Measurements from ENCODE around the gene TMEM87A.

Gene TMEM87A

DNA sequence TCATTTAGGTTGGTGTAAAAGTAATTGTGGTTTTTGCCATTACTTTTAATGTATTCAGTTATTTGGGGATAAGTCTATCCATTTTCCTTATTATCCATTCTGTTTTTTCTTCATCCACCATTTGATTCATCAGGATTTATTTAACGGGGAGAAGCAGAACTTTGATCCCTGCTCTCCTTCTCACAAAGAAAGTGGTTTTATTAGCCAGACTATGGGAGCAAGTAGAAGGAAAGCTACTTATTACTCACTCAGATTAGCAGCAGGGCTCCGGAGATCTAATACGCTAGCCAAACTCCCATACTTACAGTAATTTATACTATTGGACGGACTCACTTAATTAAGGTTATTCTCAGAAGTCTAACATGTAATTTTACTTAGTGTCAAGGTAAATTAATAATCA lies 14.7 kb upstream of the TMEM87A start:
- H3K4me1 ChIP-seq (ENCODE audit: control insufficient read depth, insufficient read depth, low read length, poor library complexity, severe bottlenecking), result no peaks in the 10 kb centered on the region
- H3K4me3 ChIP-seq (ENCODE audit: insufficient read depth, low read depth, low read length, poor library complexity, severe bottlenecking), result no peak overlapping the region
- no peak for DNase-seq
- H3K36me3 ChIP-seq (ENCODE audit: control insufficient read depth, insufficient read depth, low read length), result peaks cover 25% of the 10 kb centered on the region
- H3K9me3 ChIP-seq (ENCODE audit: control insufficient read depth, low read length), result no peaks in the 10 kb centered on the region
- H3K27ac ChIP-seq (ENCODE audit: insufficient read depth, low read length, poor library complexity, severe bottlenecking), result no peak overlapping the region
- H3K27me3 ChIP-seq (replicated peaks; ENCODE audit: control insufficient read depth, insufficient read depth, low read length, poor library complexity, severe bottlenecking), result no peaks in the 10 kb centered on the region

DNA sequence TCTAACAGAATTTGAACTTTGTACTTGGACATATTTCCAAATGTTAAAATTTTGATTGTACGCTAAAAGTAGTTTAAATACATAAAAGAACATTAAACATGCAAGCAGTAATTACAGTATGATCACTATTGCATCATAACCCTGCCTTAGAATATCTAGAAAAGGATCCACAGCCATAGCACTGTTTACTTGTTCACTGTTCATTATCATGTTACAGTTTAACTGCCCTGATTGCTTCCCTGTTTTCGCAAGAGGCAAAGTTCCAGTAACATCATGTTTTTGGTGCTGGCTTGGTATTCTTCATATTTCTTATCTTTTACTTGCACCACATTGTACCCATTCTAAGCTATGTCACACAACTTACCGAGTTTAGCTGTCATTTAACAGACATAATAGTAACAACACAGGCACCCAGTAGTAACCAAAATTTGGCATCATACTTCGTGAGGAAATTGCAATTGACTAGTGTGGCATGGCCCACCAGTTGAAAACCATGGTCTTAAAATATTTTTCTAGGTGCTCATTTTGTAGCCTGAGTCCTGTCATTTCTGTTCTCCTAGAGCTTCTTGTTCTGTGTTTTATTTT lies 13.3 kb upstream of the TMEM87A start:
- no peak for DNase-seq
- Histone ChIP-seq H3K9me3 (ENCODE audit: control insufficient read depth, low read length) (no peaks in the 10 kb centered on the region), H3K4me1 (ENCODE audit: control insufficient read depth, insufficient read depth, low read length, poor library complexity, severe bottlenecking) (no peaks in the 10 kb centered on the region), H3K36me3 (ENCODE audit: control insufficient read depth, insufficient read depth, low read length) (peaks cover 19% of the 10 kb centered on the region), H3K27ac (ENCODE audit: insufficient read depth, low read length, poor library complexity, severe bottlenecking) (no peak overlapping the region), H3K4me3 (ENCODE audit: insufficient read depth, low read depth, low read length, poor library complexity, severe bottlenecking) (no peak overlapping the region), H3K27me3 (replicated peaks; ENCODE audit: control insufficient read depth, insufficient read depth, low read length, poor library complexity, severe bottlenecking) (no peaks in the 10 kb centered on the region)

DNA sequence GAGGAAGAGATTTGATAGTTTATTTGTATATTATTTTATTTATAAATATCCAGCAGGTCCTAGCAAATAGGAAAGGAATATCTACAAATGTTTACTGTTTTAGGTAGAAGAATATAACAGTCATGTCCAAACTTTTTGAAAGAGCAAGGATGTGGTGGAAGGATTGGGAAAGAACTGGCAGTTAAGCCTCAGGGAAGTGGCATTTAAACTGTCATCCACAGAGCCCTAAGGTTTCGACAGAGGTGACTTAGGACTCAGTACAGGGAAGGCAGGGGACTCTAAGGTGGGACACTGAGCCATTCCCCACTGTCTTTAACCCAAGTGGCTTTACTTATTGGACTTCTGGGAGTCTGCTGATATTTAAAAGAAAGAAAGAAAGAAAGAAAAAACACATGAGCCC lies 11.8 kb upstream of the TMEM87A start:
- Histone ChIP-seq H3K27me3 (replicated peaks; ENCODE audit: control insufficient read depth, insufficient read depth, low read length, poor library complexity, severe bottlenecking) (no peaks in the 10 kb centered on the region), H3K4me1 (ENCODE audit: control insufficient read depth, insufficient read depth, low read length, poor library complexity, severe bottlenecking) (no peaks in the 10 kb centered on the region), H3K36me3 (ENCODE audit: control insufficient read depth, insufficient read depth, low read length) (peaks cover 30% of the 10 kb centered on the region), H3K9me3 (ENCODE audit: control insufficient read depth, low read length) (no peaks in the 10 kb centered on the region), H3K4me3 (ENCODE audit: insufficient read depth, low read depth, low read length, poor library complexity, severe bottlenecking) (no peak overlapping the region), H3K27ac (ENCODE audit: insufficient read depth, low read length, poor library complexity, severe bottlenecking) (no peak overlapping the region)
- DNase-seq, result no peak

DNA sequence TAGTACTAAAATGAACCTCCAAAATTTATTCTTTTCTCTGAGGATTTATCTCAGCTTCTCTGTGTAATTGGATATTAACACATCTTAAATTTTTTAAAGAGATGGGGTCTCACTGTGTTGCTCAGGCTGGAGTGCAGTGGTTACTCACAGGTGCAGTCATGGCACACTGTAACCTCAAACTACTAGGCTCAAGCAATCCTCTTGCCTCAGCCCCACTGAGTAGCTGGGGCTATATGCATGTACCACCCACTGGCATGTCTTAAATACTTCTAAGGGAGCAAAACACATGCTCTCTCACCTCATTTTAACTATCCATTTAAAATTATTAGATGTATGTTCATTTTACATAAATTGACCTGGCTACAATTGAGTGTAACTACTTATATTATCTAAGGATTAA lies 11.3 kb upstream of the TMEM87A start:
- Histone ChIP-seq H3K27ac (ENCODE audit: insufficient read depth, low read length, poor library complexity, severe bottlenecking) (no peak overlapping the region), H3K4me3 (ENCODE audit: insufficient read depth, low read depth, low read length, poor library complexity, severe bottlenecking) (no peak overlapping the region), H3K4me1 (ENCODE audit: control insufficient read depth, insufficient read depth, low read length, poor library complexity, severe bottlenecking) (no peaks in the 10 kb centered on the region), H3K36me3 (ENCODE audit: control insufficient read depth, insufficient read depth, low read length) (peaks cover 33% of the 10 kb centered on the region), H3K27me3 (replicated peaks; ENCODE audit: control insufficient read depth, insufficient read depth, low read length, poor library complexity, severe bottlenecking) (no peaks in the 10 kb centered on the region), H3K9me3 (ENCODE audit: control insufficient read depth, low read length) (no peaks in the 10 kb centered on the region)
- no peak for DNase-seq

DNA sequence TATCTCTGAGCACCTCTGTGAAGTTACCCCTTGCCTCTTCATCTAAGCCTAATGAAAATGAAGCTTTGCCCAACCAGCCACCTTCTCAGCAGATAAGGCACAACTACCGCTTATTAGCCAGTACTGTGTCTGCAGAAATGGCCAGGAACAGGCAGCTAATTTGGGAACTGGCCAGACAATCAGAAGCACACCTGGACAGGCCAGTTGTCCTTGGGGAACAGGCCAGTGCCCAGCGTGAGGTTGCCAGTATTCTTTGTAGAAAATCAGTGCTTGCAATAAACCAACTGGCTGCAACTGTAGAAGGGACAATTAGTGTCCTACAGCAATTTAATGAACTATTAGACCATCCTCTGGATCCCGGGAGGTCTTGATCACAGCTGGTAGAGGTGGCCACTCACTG lies 10.4 kb upstream of the TMEM87A start:
- Histone ChIP-seq H3K9me3 (ENCODE audit: control insufficient read depth, low read length) (no peaks in the 10 kb centered on the region), H3K27me3 (replicated peaks; ENCODE audit: control insufficient read depth, insufficient read depth, low read length, poor library complexity, severe bottlenecking) (no peaks in the 10 kb centered on the region), H3K4me1 (ENCODE audit: control insufficient read depth, insufficient read depth, low read length, poor library complexity, severe bottlenecking) (no peaks in the 10 kb centered on the region), H3K27ac (ENCODE audit: insufficient read depth, low read length, poor library complexity, severe bottlenecking) (no peak overlapping the region), H3K4me3 (ENCODE audit: insufficient read depth, low read depth, low read length, poor library complexity, severe bottlenecking) (no peak overlapping the region), H3K36me3 (ENCODE audit: control insufficient read depth, insufficient read depth, low read length) (peaks cover 31% of the 10 kb centered on the region)
- no peak for DNase-seq

DNA sequence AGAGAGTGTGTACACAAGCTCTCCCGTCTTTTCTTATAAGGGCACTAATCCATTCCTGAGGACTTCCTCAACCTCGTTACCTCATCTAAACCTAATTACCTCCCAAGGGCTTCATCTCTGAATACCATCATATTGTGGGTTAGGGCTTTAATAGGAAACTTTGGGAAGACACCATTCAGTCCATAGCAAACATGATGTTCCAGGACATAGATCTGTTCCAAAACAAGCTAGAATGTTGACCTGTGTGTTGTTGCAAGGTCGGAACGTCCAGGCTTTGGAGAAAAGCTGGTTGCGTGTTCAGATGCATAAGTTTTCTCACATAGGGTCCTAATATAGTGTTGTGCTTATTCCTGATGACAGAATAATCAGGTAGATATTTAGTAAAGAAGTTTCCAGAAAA lies 9.7 kb upstream of the TMEM87A start:
- Histone ChIP-seq H3K4me1 (ENCODE audit: control insufficient read depth, insufficient read depth, low read length, poor library complexity, severe bottlenecking) (no peaks in the 10 kb centered on the region), H3K9me3 (ENCODE audit: control insufficient read depth, low read length) (no peaks in the 10 kb centered on the region), H3K36me3 (ENCODE audit: control insufficient read depth, insufficient read depth, low read length) (peaks cover 38% of the 10 kb centered on the region), H3K27me3 (replicated peaks; ENCODE audit: control insufficient read depth, insufficient read depth, low read length, poor library complexity, severe bottlenecking) (no peaks in the 10 kb centered on the region), H3K27ac (ENCODE audit: insufficient read depth, low read length, poor library complexity, severe bottlenecking) (no peak overlapping the region), H3K4me3 (ENCODE audit: insufficient read depth, low read depth, low read length, poor library complexity, severe bottlenecking) (no peak overlapping the region)
- no peak for DNase-seq

DNA sequence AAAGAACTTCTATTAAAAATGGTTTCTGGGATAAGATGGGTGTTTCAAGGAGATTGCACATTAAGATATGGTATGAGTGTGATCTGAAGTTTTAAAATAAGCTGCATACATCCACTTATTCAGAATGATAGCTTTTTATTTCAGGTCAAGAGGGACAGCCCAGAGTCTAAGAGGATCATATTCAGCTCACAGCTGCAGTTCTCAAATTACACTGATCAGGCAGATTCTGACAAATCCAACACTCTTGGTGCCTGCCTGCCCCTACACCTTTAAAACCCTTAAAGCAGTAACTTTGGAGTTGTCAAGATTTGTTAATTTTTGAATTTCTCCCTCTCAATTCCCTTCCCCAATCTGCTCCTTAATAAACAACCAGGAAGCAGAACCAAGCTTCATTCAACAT lies 9.1 kb upstream of the TMEM87A start:
- Histone ChIP-seq H3K27me3 (replicated peaks; ENCODE audit: control insufficient read depth, insufficient read depth, low read length, poor library complexity, severe bottlenecking) (no peaks in the 10 kb centered on the region), H3K9me3 (ENCODE audit: control insufficient read depth, low read length) (no peaks in the 10 kb centered on the region), H3K36me3 (ENCODE audit: control insufficient read depth, insufficient read depth, low read length) (peaks cover 32% of the 10 kb centered on the region), H3K27ac (ENCODE audit: insufficient read depth, low read length, poor library complexity, severe bottlenecking) (no peak overlapping the region), H3K4me1 (ENCODE audit: control insufficient read depth, insufficient read depth, low read length, poor library complexity, severe bottlenecking) (no peaks in the 10 kb centered on the region), H3K4me3 (ENCODE audit: insufficient read depth, low read depth, low read length, poor library complexity, severe bottlenecking) (no peak overlapping the region)
- DNase-seq, result no peak

DNA sequence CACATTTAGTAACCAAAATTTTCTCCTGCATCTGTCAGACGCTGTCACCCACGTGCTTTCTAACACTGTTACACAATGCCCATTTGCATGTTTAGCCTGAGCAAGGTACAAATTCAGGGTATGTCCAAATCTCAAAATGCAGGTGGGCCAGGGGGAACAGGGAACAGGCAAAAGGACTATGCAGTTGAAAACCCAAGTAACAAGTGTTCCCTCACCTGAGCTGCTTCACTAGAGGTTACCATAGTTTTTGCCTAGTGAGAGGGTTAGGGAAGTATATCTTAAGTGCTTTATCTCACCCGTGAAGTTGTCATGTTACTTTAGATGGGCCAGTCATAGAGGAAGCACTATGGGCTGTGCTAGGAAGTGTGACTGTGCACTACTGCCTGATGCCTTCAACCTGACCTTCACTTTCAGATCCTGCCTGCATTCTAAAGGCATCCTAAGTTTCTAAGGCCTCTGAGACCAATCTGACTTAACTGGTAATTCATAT lies 6.0 kb upstream of the TMEM87A start:
- Histone ChIP-seq H3K4me3 (ENCODE audit: insufficient read depth, low read depth, low read length, poor library complexity, severe bottlenecking) (no peak overlapping the region), H3K27ac (ENCODE audit: insufficient read depth, low read length, poor library complexity, severe bottlenecking) (no peak overlapping the region), H3K4me1 (ENCODE audit: control insufficient read depth, insufficient read depth, low read length, poor library complexity, severe bottlenecking) (peaks cover 16% of the 10 kb centered on the region), H3K9me3 (ENCODE audit: control insufficient read depth, low read length) (no peaks in the 10 kb centered on the region), H3K27me3 (replicated peaks; ENCODE audit: control insufficient read depth, insufficient read depth, low read length, poor library complexity, severe bottlenecking) (no peaks in the 10 kb centered on the region), H3K36me3 (ENCODE audit: control insufficient read depth, insufficient read depth, low read length) (peaks cover 29% of the 10 kb centered on the region)
- no peak for DNase-seq

DNA sequence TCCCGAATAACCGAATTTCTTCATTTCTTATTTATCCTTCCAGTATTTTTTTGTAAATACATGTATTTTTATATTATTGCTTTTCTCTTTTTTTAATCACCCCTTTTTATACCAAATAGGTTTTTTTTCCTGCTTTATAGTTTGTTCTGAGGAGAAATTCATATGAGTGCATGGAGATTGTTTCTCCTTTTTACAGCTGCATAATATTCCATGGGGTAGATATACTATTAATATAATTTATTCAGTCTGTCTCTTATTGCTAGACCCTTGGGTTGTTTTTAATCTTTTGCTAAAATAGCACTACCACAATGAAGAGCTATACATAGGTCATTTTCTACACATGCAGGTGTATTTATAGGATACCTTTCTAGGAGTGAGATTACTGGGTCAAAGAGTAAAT lies 3.5 kb upstream of the TMEM87A start:
- Histone ChIP-seq H3K4me1 (ENCODE audit: control insufficient read depth, insufficient read depth, low read length, poor library complexity, severe bottlenecking) (peaks cover 23% of the 10 kb centered on the region), H3K27me3 (replicated peaks; ENCODE audit: control insufficient read depth, insufficient read depth, low read length, poor library complexity, severe bottlenecking) (no peaks in the 10 kb centered on the region), H3K4me3 (ENCODE audit: insufficient read depth, low read depth, low read length, poor library complexity, severe bottlenecking) (no peak overlapping the region), H3K9me3 (ENCODE audit: control insufficient read depth, low read length) (no peaks in the 10 kb centered on the region), H3K27ac (ENCODE audit: insufficient read depth, low read length, poor library complexity, severe bottlenecking) (no peak overlapping the region), H3K36me3 (ENCODE audit: control insufficient read depth, insufficient read depth, low read length) (peaks cover 25% of the 10 kb centered on the region)
- no peak for DNase-seq

DNA sequence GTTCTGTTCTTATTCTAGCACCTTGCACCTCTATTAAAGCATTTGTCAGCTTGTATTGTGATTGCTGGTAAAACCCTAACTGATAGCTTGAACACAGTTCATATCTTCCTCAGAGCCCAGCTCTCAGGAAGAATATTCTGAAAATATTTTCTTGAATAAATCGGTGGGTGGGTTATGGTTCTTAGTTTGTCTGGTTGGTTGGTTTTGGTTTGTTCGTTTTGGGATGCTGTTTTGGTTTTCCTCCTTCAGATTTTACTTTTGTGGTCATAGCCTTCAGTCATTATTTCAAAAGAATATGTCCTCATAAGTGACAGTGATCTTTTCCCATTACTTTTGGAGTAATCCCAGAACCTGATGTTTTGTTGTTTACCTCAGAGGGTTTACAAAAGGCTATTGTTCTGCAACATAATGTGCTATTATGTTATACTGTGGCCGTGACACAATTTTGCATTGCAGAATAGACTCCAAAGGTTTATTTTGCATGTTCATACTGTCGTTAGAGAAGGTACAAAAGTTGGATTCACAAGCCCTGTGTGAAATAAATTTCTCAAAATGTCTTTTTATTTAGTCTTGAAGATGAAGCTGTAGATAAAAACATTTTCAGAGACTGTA lies 2.7 kb upstream of the TMEM87A start:
- H3K9me3 ChIP-seq (ENCODE audit: control insufficient read depth, low read length), result no peaks in the 10 kb centered on the region
- no peaks in the 10 kb centered on the region for H3K27me3 ChIP-seq (replicated peaks; ENCODE audit: control insufficient read depth, insufficient read depth, low read length, poor library complexity, severe bottlenecking)
- peak overlapping the region; percentile 24 for H3K4me3 ChIP-seq (ENCODE audit: insufficient read depth, low read depth, low read length, poor library complexity, severe bottlenecking)
- H3K36me3 ChIP-seq (ENCODE audit: control insufficient read depth, insufficient read depth, low read length), result peaks cover 20% of the 10 kb centered on the region
- H3K4me1 ChIP-seq (ENCODE audit: control insufficient read depth, insufficient read depth, low read length, poor library complexity, severe bottlenecking), result peaks cover 29% of the 10 kb centered on the region
- DNase-seq, result no peak
- H3K27ac ChIP-seq (ENCODE audit: insufficient read depth, low read length, poor library complexity, severe bottlenecking), result peak overlapping the region; percentile 57

Measured in effector memory CD4-positive, alpha-beta T cell (primary cell).